Measurements from ENCODE around the gene KNL1. TPM values are rescaled to one million over a fixed set of nuclear protein-coding genes. Genes with fewer than 3 reads are reported as not detected.

Gene KNL1
- total RNA-seq, 1 donor from 2014 or later, result 33.4 TPM

DNA sequence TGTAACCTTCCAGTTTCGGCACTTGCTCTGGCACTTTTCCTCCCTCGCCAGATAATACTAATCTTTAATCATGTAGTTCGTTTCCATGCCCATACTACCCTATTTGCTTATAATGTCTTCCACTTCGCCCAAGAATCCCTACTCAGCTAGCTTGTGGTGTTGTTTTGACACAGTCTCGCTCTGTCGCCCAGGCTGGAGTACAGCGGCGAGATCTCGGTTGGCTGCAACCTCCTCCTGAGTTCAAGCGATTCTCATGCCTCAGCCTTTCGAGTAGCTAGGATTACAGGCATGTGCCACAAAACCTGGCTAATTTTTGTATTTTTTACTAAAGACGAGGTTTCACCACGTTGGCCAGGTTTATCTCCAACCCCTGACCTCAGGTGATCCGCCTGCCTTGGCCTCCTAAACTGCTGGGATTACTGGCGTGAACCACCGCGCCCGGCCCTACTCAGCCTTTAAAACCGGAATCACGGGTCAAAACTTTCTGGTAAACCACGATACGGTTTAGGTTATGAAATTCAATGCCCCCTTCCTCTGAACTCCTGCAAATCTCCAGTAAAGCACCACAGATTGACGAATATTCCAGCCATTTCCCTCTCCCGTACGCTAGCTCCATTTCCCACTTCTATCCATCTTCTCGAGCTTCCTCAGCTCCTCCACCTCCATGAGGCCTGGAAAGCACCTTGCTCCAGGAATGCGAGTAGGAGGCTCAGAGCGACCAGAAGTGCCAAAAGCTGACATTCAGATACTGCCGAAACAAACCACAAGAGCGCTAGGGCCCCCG, 100.0 kb downstream of the KNL1 start:
- H3K27ac Mint-ChIP-seq (ENCODE audit: unreplicated experiment), result peak overlapping the region; percentile 100
- TF ChIP-seq, protein P1, sequence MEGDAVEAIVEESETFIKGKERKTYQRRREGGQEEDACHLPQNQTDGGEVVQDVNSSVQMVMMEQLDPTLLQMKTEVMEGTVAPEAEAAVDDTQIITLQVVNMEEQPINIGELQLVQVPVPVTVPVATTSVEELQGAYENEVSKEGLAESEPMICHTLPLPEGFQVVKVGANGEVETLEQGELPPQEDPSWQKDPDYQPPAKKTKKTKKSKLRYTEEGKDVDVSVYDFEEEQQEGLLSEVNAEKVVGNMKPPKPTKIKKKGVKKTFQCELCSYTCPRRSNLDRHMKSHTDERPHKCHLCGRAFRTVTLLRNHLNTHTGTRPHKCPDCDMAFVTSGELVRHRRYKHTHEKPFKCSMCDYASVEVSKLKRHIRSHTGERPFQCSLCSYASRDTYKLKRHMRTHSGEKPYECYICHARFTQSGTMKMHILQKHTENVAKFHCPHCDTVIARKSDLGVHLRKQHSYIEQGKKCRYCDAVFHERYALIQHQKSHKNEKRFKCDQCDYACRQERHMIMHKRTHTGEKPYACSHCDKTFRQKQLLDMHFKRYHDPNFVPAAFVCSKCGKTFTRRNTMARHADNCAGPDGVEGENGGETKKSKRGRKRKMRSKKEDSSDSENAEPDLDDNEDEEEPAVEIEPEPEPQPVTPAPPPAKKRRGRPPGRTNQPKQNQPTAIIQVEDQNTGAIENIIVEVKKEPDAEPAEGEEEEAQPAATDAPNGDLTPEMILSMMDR (conservative IDR thresholded peaks at IDR 0.05), result no peak
- H3K4me1 Mint-ChIP-seq, result peaks cover 33% of the 10 kb centered on the region
- no peaks in the 10 kb centered on the region for H3K27me3 Mint-ChIP-seq (ENCODE audit: low read depth)
- H3K36me3 Mint-ChIP-seq (ENCODE audit: low read depth), result no peaks in the 10 kb centered on the region
- peak overlapping the region; percentile 93 for H3K4me3 Mint-ChIP-seq
- no peaks in the 10 kb centered on the region for H3K9me3 Mint-ChIP-seq
- DNase-seq (ENCODE audit: low read depth, low spot score), result no peak

DNA sequence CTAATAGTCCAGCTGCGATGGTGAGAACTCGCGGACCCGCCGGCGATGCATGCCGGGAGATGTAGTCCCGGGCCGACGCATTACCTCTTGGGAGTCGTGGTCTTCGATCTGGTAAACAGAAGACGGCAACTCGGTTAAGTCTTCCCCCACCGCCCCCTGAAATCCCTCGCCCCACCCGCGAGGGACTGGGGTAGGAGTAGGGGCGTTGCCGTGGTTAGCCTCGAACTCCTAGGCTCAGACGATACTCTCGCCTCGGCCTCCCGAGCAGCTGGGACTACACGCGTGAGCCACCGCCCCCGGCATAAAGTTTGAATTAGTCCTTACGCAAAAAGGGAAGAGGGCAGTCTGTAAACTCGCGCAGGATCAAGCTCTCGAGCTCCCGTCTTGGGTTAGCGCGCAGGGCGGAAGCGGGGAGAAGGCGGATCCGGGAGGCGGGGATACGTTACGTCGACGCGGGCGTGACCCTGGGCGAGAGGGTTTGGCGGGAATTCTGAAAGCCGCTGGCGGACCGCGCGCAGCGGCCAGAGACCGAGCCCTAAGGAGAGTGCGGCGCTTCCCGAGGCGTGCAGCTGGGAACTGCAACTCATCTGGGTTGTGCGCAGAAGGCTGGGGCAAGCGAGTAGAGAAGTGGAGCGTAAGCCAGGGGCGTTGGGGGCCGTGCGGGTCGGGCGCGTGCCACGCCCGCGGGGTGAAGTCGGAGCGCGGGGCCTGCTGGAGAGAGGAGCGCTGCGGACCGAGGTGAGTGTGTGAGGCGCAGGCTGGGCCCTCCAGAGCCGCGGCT, 100.8 kb downstream of the KNL1 start, which contains the start of gene RAD51:
TSS of gene RAD51 (plus strand) at position 487 of the 781 bp plus-strand sequence. CDS start 3,585 bp downstream, outside the sequence.
- H3K36me3 Mint-ChIP-seq (ENCODE audit: low read depth), result no peaks in the 10 kb centered on the region
- H3K27me3 Mint-ChIP-seq (ENCODE audit: low read depth), result no peaks in the 10 kb centered on the region
- peak within 1 kb of the TSS; percentile 93 for H3K4me3 Mint-ChIP-seq
- H3K9me3 Mint-ChIP-seq, result no peaks in the 10 kb centered on the region
- TF ChIP-seq, protein P1 (conservative IDR thresholded peaks at IDR 0.05), result no peak
- peak within 1 kb of the TSS; percentile 100 for H3K27ac Mint-ChIP-seq (ENCODE audit: unreplicated experiment)
- peaks cover 33% of the 10 kb centered on the region for H3K4me1 Mint-ChIP-seq
- peak; percentile 86 for DNase-seq (ENCODE audit: low read depth, low spot score)

GRCh38 chr15:40695469-40695890, 101.4 kb downstream of the KNL1 start:
- Mint-ChIP-seq H3K9me3 (no peaks in the 10 kb centered on the region), H3K4me1 (peaks cover 33% of the 10 kb centered on the region), H3K36me3 (ENCODE audit: low read depth) (no peaks in the 10 kb centered on the region), H3K27ac (ENCODE audit: unreplicated experiment) (peak overlapping the region; percentile 92), H3K4me3 (peak overlapping the region; percentile 93), H3K27me3 (ENCODE audit: low read depth) (no peaks in the 10 kb centered on the region)
- TF ChIP-seq, protein P1 (conservative IDR thresholded peaks at IDR 0.05), result no peak
- no peak for DNase-seq (ENCODE audit: low read depth, low spot score)

DNA sequence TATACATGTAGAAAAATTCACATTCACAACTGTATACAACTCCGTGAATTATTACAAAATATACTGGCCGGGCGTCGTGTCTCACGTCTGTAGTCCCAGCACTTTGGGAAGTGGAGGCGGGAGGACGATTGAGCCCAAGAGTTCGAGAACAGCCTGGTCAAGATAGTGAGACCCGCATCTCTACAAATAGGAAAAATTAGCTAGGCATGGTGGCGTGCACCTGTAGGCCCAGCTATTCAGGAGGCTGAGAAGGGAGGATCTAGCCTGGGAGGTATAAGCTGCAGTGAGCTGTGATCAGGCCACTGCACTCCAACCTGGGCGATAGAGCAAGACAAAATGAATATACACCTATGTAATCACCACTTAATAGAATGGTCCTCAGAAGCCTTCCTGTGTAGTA, 102.2 kb downstream of the KNL1 start:
- Mint-ChIP-seq H3K36me3 (ENCODE audit: low read depth) (no peaks in the 10 kb centered on the region), H3K4me1 (peaks cover 33% of the 10 kb centered on the region), H3K4me3 (peak overlapping the region; percentile 93), H3K27ac (ENCODE audit: unreplicated experiment) (no peak overlapping the region), H3K27me3 (ENCODE audit: low read depth) (no peaks in the 10 kb centered on the region), H3K9me3 (no peaks in the 10 kb centered on the region)
- DNase-seq (ENCODE audit: low read depth, low spot score), result no peak
- TF ChIP-seq, protein P1 (conservative IDR thresholded peaks at IDR 0.05), result no peak

GRCh38 chr15:40697916-40698315, 103.9 kb downstream of the KNL1 start:
- Mint-ChIP-seq H3K27me3 (ENCODE audit: low read depth) (no peaks in the 10 kb centered on the region), H3K36me3 (ENCODE audit: low read depth) (peaks cover 3% of the 10 kb centered on the region), H3K4me1 (peaks cover 33% of the 10 kb centered on the region), H3K9me3 (no peaks in the 10 kb centered on the region), H3K4me3 (peak overlapping the region; percentile 65), H3K27ac (ENCODE audit: unreplicated experiment) (no peak overlapping the region)
- no peak for DNase-seq (ENCODE audit: low read depth, low spot score)
- TF ChIP-seq, protein P1 (conservative IDR thresholded peaks at IDR 0.05), result no peak
